ENCODE results near the gene ICA1L. TPM values are rescaled to one million over a fixed set of nuclear protein-coding genes. Genes with fewer than 3 reads are reported as not detected.

The ICA1L gene
- total and polyA plus RNA-seq, 2 of the 13 experiments (the other 11 are each of a cell fraction or from before 2014, with no cell fraction given) = 1.5 to 2.4 TPM

GRCh38 chr2:202764991-202765390, 106.6 kb downstream of the ICA1L start:
- H3K9ac ChIP-seq (ENCODE audit: insufficient read depth, low read depth, low read length) = no peak overlapping the region
- DNase-seq (ENCODE audit: low spot score) (no peak), ATAC-seq (no peak), FAIRE-seq (no peak)
- H3K27ac ChIP-seq (ENCODE audit: extremely low read length, insufficient read depth, low read length) = no peak overlapping the region
- no TSS peak for BruUV-seq (replicated peaks)
- H4K20me1 ChIP-seq (ENCODE audit: insufficient read depth, low read length) = no peaks in the 10 kb centered on the region
- no peak overlapping the region for H3K4me3 ChIP-seq (replicated peaks in 1 of 3; ENCODE audit: insufficient read depth in 1 of 3, low read depth in 2 of 3, low read length in 3 of 3)
- ChIA-PET POLR2A (no interaction called here), CTCF (ENCODE audit: low intra/inter-chr PET ratio, low total read pairs) (no interaction called here)
- no peaks in the 10 kb centered on the region for H3K27me3 ChIP-seq (ENCODE audit: control insufficient read depth in 1 of 2, insufficient read depth in 2 of 2, low read length in 2 of 2)
- no peak overlapping the region for H2AFZ ChIP-seq (ENCODE audit: low read length)
- no peaks in the 10 kb centered on the region for H3K9me3 ChIP-seq (ENCODE audit: low read length)
- peaks cover 13 to 39% of the 10 kb centered on the region in 2 experiments for H3K36me3 ChIP-seq (replicated peaks in 1 of 2; ENCODE audit: control insufficient read depth in 1 of 2, insufficient read depth in 2 of 2, low read length in 2 of 2)
- no peak overlapping the region for H3K4me2 ChIP-seq (ENCODE audit: low read depth, low read length)
- TF ChIP-seq ZNF768 (CRISPR knock-in tag; IDR thresholded peaks at IDR 0.05) (no peak), ONECUT2 (CRISPR knock-in tag; IDR thresholded peaks at IDR 0.05) (no peak), ZMAT3 (CRISPR knock-in tag; conservative IDR thresholded peaks at IDR 0.05) (no peak), PITX1 (CRISPR knock-in tag; IDR thresholded peaks at IDR 0.05) (no peak), ZNF562 (CRISPR knock-in tag; IDR thresholded peaks at IDR 0.05; ENCODE audit: borderline replicate concordance) (no peak), POGK (CRISPR knock-in tag; conservative IDR thresholded peaks at IDR 0.05) (no peak), MAFK (conservative IDR thresholded peaks at IDR 0.05 in 1 of 2, IDR thresholded peaks at IDR 0.05 in 1 of 2; ENCODE audit: low read length in 2 of 2) (no peak), HMG20B (CRISPR knock-in tag; conservative IDR thresholded peaks at IDR 0.05) (no peak), ZNF530 (CRISPR knock-in tag; IDR thresholded peaks at IDR 0.05; ENCODE audit: low read depth) (no peak), MZF1 (CRISPR knock-in tag; IDR thresholded peaks at IDR 0.05; ENCODE audit: borderline replicate concordance) (no peak), ZFYVE20 (CRISPR knock-in tag; IDR thresholded peaks at IDR 0.05; ENCODE audit: borderline replicate concordance, low read depth) (no peak)
- no peaks in the 10 kb centered on the region for H3K79me2 ChIP-seq (ENCODE audit: insufficient read depth, low read length)
- intact Hi-C loops (cut with micrococcal nuclease; ENCODE audit: unreplicated experiment) = loop anchor here (5.0 kb wide), 1 partner anchor 178 kb away; no protein-coding TSS in a partner anchor
- in situ Hi-C loops (cut with HindIII; ENCODE audit: extremely low pct_ligation_motif_present, low pct_unique_long_range_greater_than_20kb) = no loop called here
- WGBS (ENCODE audit: low lambda C conversion rate) = 100% methylated on average over 3 of the region's 3 CpGs
- peaks cover 9% of the 10 kb centered on the region for H3K4me1 ChIP-seq (ENCODE audit: insufficient read depth, low read length)

Data from HepG2 (cell line).